Measurements from ENCODE around the gene POU3F1.
"Not testable (repeated sequence)": the region's sequence is repeated elsewhere in the genome, so short reads cannot be mapped to it uniquely, and the experiment has no call there.

Gene POU3F1

DNA sequence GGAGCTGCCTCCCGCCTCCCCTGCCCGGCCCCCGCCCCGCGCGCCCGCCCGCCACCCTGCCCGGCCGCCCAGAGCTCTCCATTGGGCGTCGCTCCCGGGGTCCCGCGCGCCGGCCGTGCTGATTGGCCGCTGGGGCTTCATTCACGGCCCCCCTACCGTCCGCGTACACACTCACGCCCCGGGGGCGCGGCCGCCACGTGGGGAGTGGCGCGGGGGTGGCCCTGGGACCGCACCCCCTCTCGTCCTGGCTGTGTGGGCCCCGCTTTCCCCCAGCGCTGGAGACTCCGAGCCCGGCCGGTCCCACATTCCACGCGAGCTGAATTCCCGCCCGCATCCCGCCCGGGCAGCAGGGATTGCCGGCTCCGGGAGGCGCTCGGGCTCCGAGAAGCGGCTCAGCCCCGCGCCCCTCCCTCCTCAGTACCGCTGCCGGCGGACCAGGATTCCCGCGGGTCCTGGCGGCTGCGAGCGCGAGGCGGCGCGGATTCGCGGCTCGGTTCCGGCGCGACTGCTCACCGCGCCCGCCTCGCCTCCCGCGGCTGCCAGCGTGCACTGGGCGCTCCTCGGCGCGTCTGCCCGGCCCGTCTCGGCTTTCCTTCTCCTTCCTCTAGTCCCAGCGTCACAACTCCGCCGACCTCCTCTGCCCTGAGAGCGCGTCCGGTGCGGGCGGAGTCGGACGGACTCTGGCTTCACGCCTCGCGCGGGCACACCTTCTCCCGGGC, 450 bp upstream of the POU3F1 start:
- peak; percentile 78 for DNase-seq

DNA sequence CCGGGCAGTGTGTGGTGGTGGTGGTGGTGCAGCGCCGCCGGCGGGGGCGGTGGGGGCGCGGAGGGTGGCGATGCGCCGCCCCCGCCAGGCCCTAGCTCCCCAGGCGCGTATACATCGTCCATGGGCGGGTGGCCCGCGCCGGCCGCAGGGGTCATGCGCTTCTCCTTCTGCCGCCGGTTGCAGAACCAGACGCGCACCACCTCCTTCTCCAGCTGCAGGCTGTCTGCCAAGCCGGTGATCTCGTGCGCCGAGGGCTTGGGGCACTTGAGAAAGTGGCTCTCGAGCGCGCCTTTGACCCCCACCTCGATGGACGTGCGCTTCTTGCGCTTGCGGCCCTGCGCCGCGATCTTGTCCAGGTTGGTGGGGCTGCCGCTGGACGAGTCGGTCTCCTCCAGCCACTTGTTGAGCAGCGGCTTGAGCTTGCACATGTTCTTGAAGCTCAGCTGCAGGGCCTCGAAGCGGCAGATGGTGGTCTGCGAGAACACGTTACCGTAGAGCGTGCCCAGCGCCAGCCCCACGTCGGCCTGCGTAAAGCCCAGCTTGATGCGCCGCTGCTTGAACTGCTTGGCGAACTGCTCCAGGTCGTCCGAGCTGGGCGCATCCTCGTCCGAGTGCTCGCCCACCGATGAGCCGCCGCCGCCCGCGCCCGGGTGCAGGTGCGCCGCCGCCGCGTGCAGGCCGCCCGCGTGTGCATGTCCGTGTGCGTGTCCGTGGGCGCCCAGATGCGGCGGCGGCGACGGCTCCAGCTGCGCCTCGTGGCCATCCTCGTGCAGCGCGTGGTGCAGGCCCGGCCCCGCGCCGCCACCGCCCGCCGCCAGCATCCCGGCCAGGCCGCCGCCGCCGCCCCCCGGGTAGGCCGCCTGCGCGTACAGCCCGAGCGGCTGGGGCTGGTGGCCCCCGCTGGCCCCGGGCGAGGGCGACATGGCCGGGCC, 926 bp downstream of the POU3F1 start:
- no peak for DNase-seq

- DNase-seq = no peak
These were observed 2.1 kb downstream of the POU3F1 start for GRCh38 chr1:38044221-38045215.

DNA sequence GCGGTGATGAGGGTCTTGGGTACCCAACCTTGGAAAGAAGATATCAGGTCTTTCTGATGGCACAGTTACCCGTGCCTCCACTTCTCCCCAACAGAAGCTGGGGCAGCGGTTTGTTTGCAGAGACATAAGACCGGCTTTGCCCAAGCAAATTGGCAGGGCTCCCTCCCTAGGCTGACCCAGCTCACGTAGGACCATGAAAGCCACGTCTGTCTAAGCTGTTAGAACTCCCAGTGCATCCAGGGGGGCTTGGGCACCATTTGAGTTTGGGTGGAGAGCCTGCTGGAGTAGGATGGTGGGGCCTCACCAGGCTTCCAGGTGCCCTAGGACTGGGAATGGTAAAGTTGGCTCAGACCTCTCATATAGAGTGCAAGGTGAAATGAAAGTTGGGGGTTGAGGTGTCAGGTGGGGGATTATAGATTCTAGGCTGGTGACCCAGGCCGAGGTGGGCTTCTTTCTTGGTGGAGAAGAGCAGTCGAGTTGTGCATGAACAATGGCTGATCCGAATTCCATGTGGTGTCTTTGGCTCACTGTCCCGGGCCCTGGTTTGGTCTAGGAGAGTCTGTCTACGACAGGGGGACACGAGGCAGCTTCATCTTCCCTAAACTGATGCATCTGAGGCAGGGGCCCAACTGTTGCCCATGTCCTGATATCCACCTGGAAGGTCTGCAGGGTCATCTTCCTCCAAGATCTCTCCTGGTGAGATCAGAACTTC, 3.4 kb downstream of the POU3F1 start:
- no peak for DNase-seq

DNA sequence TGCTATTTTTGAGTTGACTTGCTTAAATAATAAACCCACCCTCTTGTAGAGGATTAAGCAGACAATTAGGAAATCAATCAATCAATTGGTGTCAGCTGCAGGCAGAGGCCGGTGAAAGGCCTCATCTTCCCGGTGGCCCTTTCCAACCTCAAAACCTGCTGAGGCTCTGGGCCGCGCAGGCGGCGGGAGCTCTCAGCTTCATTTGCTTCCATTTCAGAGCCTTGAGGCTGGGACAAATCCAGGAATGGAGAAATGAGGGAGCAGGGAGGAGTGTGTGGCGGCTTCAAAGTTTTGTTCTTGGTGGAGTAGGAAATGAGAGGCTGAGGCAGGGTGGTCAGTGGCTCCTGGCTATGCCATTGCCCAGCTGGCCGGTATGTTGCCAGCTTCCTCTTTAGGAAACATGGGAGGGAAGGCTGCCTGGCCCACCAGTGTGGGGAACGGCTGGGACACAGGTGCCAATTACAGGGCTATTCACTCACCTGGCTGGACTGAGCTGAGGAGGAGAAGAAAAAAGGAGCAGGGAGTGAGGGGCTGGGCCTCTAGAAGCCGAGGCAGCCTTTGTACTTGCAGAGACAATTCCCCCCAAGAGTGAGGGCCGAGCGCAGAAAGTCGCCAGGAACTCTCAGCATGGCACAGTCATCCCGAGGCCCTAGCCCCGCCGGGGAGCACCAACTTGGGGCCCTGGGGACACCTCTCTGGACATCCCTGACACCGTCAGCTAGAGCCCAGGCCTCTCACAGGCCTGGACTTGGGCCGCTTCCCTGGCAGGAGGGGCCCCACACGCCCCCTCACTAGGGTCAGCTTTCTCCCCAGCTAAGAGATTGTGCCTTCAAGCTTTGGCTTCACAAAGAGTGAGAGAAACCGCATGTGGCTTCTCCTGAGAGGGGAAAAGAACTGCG, 4.4 kb downstream of the POU3F1 start:
- no peak for DNase-seq

- no peak for DNase-seq
These were observed 7.1 kb downstream of the POU3F1 start for GRCh38 chr1:38039331-38040088.

GRCh38 chr1:38038861-38039260, 7.7 kb downstream of the POU3F1 start:
- DNase-seq = no peak

- no peak for DNase-seq
These were observed 9.2 kb downstream of the POU3F1 start for GRCh38 chr1:38037221-38037939.

GRCh38 chr1:38034871-38035270, 11.7 kb downstream of the POU3F1 start:
- no peak for DNase-seq

GRCh38 chr1:38032992-38033391, 13.6 kb downstream of the POU3F1 start:
- DNase-seq = not testable (repeated sequence)

- DNase-seq = no peak
These were observed 15.1 kb downstream of the POU3F1 start for GRCh38 chr1:38031513-38031866.

DNA sequence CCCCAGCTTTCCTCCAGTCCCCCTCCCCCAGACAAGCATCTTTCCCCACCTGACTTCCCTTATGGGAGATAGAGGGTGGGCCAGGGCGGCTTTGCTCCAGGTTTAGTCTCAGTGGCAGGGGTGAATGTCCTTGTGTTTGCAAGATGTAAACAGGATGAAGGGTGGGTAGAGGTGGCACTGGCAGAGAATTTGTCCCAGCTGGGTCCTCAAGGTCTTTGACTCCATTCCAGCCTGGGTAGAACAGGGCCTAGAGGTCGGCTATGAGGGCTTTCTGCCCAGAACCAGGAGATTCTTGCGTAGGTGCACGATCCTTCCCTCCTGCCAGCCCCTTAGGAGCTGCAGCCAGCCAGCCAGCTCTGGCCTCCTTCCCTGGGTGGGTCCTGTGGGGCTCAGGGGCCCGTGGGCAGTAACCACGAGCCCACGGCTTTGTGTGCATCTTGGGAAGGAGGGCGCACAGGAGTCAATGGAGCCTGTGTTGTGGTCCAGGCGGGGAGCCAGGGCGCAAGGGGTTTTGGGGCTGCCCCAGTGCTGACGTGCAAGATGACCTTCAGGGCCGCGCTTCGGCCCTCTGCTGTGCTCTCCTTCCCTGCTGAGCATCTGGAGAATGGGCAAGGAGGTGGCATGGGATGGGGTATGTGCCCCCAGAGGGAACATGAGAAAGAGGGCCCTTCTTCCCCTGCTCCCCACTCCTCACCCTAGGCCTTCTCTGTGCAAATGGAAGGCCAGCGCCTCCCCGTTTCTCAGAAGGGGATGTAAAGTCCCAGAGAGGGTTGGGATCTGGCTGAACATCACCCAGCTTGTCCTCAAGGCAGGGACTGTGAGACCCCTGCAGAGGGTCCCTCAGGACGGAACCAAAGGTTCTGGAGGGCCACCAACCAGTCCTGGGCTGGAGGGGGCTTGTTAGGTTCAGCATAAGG, 15.7 kb downstream of the POU3F1 start:
- DNase-seq = no peak

- DNase-seq = peak; percentile 86
These were observed 16.7 kb downstream of the POU3F1 start for GRCh38 chr1:38029685-38030511.

DNA sequence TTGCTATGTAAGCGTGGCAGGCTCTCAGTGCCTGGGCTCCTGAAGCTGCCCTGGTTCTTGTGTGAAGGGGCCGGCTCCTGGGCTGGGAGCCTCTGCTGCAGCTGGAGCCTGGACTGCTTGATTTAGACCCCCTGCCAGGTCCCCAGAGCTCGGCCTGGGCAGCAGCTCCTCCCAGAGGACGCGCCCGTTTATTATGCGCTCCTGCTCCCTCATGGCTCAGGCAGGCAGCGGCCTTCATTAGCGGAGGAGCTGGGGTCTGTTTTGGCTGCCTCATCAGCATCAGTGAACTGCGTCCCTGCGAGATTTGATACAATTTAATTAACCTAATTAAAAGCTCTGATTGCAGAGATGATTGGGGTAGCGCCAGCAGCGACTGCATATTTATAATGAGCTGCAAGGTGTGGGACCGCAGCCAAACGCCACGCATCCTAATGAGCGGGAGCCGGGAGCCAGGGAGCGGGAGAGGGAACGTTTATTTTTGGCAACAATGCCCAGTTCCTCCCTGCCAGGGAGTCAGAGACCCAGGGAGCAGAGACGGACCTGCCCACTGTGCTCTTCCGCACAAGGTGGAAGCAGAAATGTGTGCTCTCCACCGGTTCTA, 17.4 kb downstream of the POU3F1 start:
- no peak for DNase-seq

DNA sequence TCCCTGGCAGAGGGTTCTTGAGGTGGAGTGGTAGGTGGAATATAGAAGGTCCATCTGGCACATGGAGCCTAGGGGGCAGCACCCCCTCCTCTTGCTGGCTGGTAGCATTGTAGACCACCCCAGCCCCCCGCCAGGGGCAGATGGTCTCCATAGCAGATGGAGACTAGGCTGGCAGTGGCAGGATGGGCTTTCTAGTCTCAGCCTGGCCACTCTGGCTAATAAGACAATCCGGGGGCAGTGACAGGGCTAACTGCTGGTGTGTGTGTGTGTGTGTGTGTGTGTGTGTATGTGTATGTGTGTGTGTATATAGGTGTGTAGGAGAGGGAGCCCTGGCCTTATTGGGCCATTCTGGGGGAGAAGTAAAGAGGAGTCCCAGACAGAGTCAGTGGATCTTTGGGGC, 17.9 kb downstream of the POU3F1 start:
- DNase-seq = no peak

GRCh38 chr1:38028105-38028591, 18.4 kb downstream of the POU3F1 start:
- peak; percentile 88 for DNase-seq

All from stimulated activated CD4-positive, alpha-beta T cell treated with anti-CD3 and anti-CD28 coated beads, Interleukin-4, amount 100 ng/mL, for 24 hours (primary cell).